LNCaP clone FGC (cell line): Measurements from ENCODE around the gene CC2D2B.
A peak's percentile ranks its signal among the peaks of the same experiment; 100 is the strongest.
"Not testable (repeated sequence)": the region's sequence is repeated elsewhere in the genome, so short reads cannot be mapped to it uniquely, and the experiment has no call there.

Experiments used
- DNase-seq: peaks from one replicate; pipeline ENCODE4 v3.0.0-alpha.2; 2011; ENCODE audit warnings: low read depth
- H3K4me3 ChIP-seq: 2 replicates; pipeline ENCODE4 v1.5.1; 2011; ENCODE audit warnings: mild to moderate bottlenecking, low read depth, low read length, control low read depth
- CTCF ChIP-seq: IDR thresholded peaks from 2 replicates; pipeline ENCODE4 v1.5.1; 2012; ENCODE audit warnings: mild to moderate bottlenecking; ENCODE audit not compliant: control insufficient read depth, insufficient read depth; ENCODE audit errors: extremely low read depth

The CC2D2B gene

GRCh38 chr10:95880704-95881103 is 27.1 kb upstream of the CC2D2B start:
- TF ChIP-seq CTCF, result no peak
- H3K4me3 ChIP-seq, result no peak overlapping the region
- no peak for DNase-seq

- no peak overlapping the region for H3K4me3 ChIP-seq
- TF ChIP-seq CTCF, result no peak
- DNase-seq, result no peak
Measured at GRCh38 chr10:95881316-95881715, 26.5 kb upstream of the CC2D2B start.

- H3K4me3 ChIP-seq, result no peak overlapping the region
- no peak for TF ChIP-seq CTCF
- no peak for DNase-seq
Measured at GRCh38 chr10:95889830-95890229, 17.9 kb upstream of the CC2D2B start.

- DNase-seq, result no peak
- TF ChIP-seq CTCF, result no peak
- H3K4me3 ChIP-seq, result no peak overlapping the region
Measured at GRCh38 chr10:95896071-95896850, 11.5 kb upstream of the CC2D2B start.

GRCh38 chr10:95905897-95906580 is 1.7 kb upstream of the CC2D2B start:
- DNase-seq, H3K4me3 ChIP-seq: not testable (repeated sequence)

GRCh38 chr10:95906677-95907455 is 909 bp upstream of the CC2D2B start:
- peak; percentile 21 for DNase-seq
- peak; percentile 41; the same call in 1 of the 2 replicates for TF ChIP-seq CTCF
- peak overlapping the region; percentile 76 for H3K4me3 ChIP-seq

GRCh38 chr10:95908450-95908849 is 675 bp downstream of the CC2D2B start:
- DNase-seq, result no peak
- no peak overlapping the region; the same call in 1 of the 2 replicates for H3K4me3 ChIP-seq
- TF ChIP-seq CTCF, result no peak
